Myocyte (in vitro differentiated cells): ENCODE measurements around the gene TCFL5. TPM values are rescaled to one million over a fixed set of nuclear protein-coding genes. Genes with fewer than 3 reads are reported as not detected.
A peak's percentile ranks its signal among the peaks of the same experiment; 100 is the strongest.

Experiments
- DNase-seq: peaks from one replicate; pipeline ENCODE4 v3.0.0-alpha.2; 2012; ENCODE audit warnings: low read depth
- total RNA-seq: library from RNA; depleted of rRNA; stranded (reverse); fragments of >200 nt; gene quantifications from 2 replicates; pipeline ENCODE4 v1.2.3, GENCODE V29; 2014

TCFL5 gene
- total RNA-seq, 1 donor from 2014 or later, result 12.5 TPM

GRCh38 chr20:62823688-62824475, 37.7 kb downstream of the TCFL5 start:
- no peak for DNase-seq

DNA sequence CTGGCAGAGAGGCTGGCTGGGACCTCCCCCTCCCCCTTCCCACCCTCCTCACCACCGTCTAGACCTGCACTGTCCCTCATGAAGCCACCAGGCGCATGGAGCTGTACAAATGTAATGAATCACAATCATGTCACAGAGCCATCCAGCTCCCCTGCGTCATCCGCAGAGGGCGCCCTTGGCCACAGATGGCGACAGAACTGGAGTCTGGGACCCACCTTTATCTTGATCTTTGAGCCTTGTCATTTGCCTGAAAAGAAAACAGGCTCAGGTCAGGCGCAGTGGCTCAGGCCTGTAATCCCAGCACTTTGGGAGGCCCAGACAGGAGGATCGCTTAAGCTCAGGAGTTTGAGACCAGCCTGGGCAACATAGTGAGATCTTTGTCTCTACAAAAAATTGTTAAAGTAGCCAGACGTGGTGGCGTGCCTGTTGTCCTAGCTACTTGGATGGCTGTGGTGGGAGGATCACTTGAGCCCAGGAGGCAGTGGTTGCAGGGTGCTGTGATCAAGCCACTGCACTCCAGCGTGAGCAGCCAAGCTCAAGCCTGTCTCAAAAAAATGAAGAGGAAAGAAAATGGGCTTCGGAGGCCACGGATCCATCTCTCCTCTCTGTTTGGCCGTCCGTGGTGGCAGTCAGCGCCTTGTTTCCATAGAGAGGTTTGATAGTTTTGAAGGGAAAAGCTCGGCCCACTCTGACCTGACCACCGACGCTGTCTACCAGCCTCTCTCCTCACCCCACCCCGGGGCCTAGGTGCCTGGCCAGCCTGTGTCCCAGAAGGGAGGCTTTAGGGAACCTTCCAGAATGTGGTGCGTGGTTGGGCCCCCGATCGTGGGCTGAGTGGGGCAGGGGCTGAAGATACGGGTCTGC, 38.6 kb downstream of the TCFL5 start:
- DNase-seq, result no peak

DNA sequence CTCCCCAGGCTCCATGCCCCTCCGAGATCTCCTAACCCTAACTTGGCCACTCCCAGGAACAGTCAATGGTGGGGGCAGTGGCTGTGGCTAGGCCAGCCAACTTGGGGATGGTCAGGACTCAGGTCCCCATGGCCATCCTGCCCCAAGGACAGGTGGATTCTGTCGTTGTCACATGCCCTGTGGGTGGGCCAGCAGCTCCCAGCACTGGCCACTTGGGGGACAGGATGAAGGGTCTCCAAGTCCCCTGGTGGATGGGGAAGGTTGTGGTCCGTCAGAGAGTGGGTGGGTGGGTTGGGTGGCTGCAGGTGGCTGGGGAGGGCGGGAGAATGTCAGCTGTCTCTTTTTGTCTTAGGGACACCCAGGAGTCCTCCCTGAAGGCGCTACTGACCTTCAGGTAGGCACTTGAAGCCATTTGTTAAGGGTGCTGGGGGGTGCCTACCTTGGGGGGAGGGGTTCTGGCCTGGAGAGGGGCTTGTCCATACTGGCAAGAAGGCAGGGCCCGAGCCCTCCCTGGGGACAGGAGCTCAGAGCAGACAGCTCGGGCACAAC, 39.3 kb downstream of the TCFL5 start:
- no peak for DNase-seq

DNA sequence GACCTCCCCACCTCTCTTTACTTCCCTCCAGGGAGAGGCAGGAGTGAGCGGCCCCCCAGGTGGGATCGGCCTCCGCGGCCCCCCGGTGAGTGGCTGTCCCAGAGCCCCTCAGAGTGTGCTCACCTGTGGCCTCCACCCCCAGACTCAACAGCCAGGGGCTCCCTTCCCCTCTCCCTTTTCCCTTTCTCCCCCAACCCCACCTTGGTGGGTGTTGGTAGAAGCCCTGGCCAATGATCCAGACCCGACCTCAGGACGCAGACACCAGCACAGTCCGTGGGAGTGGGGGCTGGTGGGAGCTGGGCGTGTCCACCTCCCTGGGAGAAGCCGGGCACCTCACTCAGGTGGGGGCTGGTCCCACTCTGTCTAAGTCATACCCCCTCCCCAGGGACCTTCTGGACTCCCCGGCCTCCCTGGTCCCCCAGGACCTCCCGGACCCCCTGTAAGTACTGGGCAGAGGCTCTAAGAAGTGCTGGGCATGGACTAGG, 39.9 kb downstream of the TCFL5 start:
- no peak for DNase-seq

DNA sequence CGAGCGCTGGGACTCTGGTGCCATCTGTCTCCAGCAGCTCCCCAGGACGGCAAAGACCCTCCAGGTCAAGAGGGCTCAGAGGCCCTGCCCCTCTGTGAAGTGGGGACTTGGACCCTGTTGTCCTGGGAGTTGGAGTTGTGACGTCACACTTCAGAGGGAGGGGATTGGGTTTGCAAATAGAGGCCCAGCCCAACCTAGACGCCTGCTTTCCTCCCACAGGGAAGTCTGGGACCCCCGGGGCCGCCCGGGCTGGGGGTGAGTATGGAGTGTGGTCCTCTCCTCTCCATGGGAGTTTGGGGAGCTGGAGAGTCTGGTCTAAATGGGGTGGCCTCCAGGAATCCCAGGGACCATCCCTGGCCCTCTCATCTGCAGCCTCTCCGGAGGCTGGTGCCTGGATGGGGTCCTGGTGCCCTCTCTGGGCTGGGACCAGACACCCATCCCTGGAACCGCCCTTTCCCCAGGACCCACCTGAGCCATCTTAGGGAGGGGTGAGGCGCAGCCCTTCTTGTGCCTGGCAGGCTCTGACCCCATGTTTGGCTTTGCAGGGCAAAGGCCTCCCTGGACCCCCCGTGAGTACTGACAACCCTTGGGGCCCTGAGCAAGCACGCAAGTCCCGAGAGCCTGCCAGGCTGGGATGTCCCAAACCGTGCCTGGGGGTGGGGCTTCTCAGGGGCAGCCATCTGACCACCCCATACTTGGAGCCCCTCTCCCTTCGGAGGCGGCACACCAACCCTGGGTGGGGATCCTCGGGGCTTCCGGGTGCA, 40.5 kb downstream of the TCFL5 start:
- no peak for DNase-seq

GRCh38 chr20:62820208-62820961, 41.2 kb downstream of the TCFL5 start:
- no peak for DNase-seq

- peak; percentile 54 for DNase-seq
Observed at GRCh38 chr20:62819494-62820174, 42.0 kb downstream of the TCFL5 start.

DNA sequence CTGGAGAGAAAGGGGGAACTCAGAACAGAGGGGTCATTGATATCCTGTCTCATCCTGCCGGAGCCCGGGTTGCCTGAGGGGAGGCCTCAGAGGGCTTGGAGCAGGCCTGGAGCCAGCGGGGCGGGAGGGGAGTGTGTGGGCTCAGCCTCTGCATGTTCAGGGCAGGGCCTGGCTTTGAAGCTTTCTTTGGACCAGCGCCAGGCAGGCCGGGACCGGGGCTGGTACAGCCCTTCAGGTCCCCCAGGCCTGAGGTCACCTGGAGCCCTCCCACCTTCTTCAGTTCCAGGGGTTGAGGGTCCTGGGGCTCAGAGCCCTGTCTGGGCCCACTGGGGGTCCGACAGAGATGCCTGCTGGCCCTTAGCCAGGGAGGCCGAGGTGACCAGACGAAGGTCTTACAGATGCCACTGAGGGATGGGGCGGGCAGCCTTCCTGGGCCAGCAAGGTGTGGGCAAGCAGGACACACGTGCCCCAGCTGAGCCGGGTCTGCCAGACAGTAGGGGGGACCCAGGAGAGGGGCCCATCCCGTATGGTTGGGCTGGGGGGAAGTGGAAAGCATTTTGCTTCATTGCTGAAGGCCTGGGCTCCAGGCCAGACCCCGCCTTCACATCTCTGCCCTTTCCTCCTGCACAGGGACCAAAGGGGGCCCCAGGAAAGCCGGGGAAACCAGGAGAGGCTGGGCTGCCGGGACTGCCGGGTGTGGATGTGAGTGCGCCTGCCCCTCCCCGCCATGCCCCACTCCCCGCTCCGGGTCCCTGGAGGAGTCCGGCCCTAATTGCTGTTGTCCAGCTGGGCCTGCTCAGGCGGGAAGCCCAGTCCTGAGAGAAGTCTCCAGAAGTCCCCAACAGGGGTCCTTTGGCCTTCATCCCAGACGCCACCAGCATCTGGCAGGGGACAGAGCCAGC, 42.8 kb downstream of the TCFL5 start:
- no peak for DNase-seq

DNA sequence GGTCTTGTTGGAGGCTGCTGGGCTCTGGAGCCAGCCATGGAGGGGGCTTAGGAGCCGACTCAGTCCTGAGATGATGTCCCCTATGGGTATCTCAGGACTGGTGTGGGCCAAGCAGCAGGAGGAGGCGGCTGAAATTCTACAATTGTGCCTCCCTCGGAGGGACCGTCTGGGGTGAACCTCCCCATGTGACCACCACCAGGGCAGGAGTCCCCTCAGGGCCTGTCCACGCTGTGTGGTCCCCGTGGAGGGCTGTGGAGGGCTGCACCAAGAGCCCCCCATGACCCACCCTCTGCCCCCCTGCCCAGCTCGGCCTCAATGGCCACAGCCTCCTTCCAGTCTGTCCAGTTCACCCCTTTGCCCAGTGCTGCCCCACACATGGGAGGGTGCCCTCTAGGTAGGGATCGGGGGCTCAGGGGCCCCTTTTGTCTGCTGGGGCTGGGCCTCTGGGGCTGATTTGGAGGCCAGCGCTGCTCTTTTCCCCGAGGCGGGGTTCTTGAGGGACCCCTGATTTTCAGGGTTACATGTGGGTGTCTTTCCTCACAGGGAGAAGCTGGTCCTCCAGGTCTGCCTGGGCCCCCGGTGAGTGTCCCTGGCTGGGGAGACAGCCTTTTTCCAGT, 43.5 kb downstream of the TCFL5 start:
- no peak for DNase-seq

GRCh38 chr20:62816884-62817873, 44.4 kb downstream of the TCFL5 start, which contains the start of gene COL9A3:
TSS of gene COL9A3 (plus strand) at chr20:62817050. CDS start at chr20:62817065, 15 bp downstream.
- no peak for DNase-seq

- DNase-seq, result no peak
Observed at GRCh38 chr20:62816031-62816883, 45.4 kb downstream of the TCFL5 start.

- DNase-seq, result no peak
Observed at GRCh38 chr20:62815066-62815991, 46.3 kb downstream of the TCFL5 start.

DNA sequence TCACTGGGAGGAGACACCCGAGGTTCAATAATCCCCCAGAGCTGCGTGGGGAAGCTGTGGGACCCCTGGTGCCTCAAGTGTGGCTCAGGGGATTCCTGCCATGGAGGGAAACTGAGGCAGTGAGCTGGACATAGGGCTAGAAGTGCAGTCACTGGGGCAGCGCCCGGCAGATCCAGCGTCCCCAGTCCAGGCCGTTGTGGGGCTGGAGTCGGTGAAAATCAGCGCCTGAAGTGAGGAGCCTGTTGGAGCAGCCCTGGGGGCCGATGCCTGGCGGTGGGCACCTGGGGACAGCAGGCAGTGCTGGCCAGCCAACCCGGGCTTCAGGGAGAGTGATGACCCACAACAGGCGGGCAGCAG, 46.9 kb downstream of the TCFL5 start:
- no peak for DNase-seq

DNA sequence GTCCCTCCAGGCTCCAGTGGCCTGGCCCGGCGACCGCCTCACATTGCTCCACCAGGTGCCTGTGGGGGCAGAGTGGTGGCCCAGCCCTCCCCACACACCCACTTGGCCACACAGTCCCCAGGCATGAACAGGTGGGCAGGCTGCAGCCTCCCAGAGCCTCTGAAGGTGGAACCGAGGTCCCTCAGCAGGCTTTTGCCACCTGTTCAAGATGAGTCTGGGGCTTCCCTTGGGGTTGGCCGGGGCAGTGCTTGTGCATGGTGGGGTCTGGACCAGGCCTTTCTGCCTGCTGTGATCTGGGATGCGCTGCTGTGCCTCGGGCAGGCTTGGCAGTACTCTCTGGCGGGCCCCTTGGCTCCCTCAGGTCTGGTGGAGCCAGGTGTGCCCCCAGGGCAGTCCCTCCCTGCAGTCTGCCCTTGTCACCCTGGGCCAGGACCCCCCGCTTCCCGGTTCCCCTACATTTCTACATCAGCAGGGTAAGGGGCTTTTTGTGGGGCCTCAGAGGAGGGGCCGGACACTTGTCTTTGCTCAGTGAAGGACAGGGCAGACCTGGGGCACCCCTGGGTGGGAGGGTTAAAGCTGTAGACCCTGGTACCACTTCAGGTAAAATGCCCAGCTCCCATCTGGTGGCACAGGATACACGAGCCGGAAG, 47.4 kb downstream of the TCFL5 start:
- peak; percentile 39 for DNase-seq
